SU-DHL-6 (cell line): ENCODE data around the gene PHLPP2.

Source experiments
- H2AFZ ChIP-seq: fragments of 200-600 bp; sonication (generic); 2 replicates; pipeline ENCODE4 v1.6.1; 2014; ENCODE audit warnings: low read depth, mild to moderate bottlenecking, moderate library complexity, mixed read lengths, antibody characterized with exemption, low read length; ENCODE audit not compliant: severe bottlenecking
- H3F3A ChIP-seq: fragments of 200-600 bp; shearing (Covaris generic); 2 replicates; pipeline ENCODE4 v1.6.0; 2016; ENCODE audit warnings: antibody characterized with exemption, mild to moderate bottlenecking; ENCODE audit not compliant: insufficient read depth
- H3K27ac ChIP-seq: fragments of 200-600 bp; sonication (generic); 2 replicates; pipeline ENCODE4 v1.5.1; 2016; ENCODE audit warnings: low read depth, mild to moderate bottlenecking, low read length, moderate library complexity, mixed read lengths
- H3K27me3 ChIP-seq: fragments of 200-600 bp; sonication (generic), shearing (Covaris generic); 2 replicates; pipeline ENCODE4 v1.6.0; 2014; ENCODE audit warnings: mild to moderate bottlenecking, low read length
- H3K36me3 ChIP-seq: fragments of 200-600 bp; sonication (generic); 2 replicates; pipeline ENCODE4 v1.6.1; 2014; ENCODE audit warnings: mild to moderate bottlenecking, low read length, mixed read lengths
- H3K4me2 ChIP-seq: fragments of 300-600, 200-600 bp; shearing (Covaris generic), sonication (generic); 2 replicates; pipeline ENCODE4 v1.6.0; 2014; ENCODE audit warnings: low read length, low read depth, mild to moderate bottlenecking; ENCODE audit not compliant: poor library complexity, severe bottlenecking
- H3K4me3 ChIP-seq: fragments of 200-600 bp; sonication (generic); 2 replicates; pipeline ENCODE4 v1.5.1; 2014; ENCODE audit warnings: antibody characterized with exemption, low read length, mild to moderate bottlenecking, mixed read lengths; ENCODE audit not compliant: insufficient read depth, poor library complexity, severe bottlenecking
- H3K79me2 ChIP-seq: fragments of 200-600 bp; sonication (generic); 2 replicates; pipeline ENCODE4 v1.6.1; 2014; ENCODE audit warnings: mild to moderate bottlenecking, low read length, moderate library complexity; ENCODE audit not compliant: insufficient read depth
- H3K9ac ChIP-seq: fragments of 200-600 bp; sonication (generic); 2 replicates; pipeline ENCODE4 v1.7.0; 2014; ENCODE audit warnings: mild to moderate bottlenecking, low read length
- H3K9me2 ChIP-seq: fragments of 200-600 bp; sonication (generic); replicated peaks from 2 replicates; pipeline ENCODE4 v1.6.1; 2014; ENCODE audit warnings: low read length; ENCODE audit not compliant: insufficient read depth
- H3K9me3 ChIP-seq: fragments of 200-600 bp; sonication (generic); 2 replicates; pipeline ENCODE4 v1.6.1; 2014; ENCODE audit warnings: low read length, mixed read lengths; ENCODE audit not compliant: insufficient read depth
- H4K20me1 ChIP-seq: fragments of 200-600 bp; sonication (generic); 2 replicates; pipeline ENCODE4 v1.6.1; 2014; ENCODE audit warnings: low read depth, mild to moderate bottlenecking, antibody characterized with exemption, low read length, moderate library complexity, mixed read lengths
- EZH2phosphoT487 ChIP-seq: fragments of 200-600 bp; sonication (generic), shearing (Covaris generic); conservative IDR thresholded peaks from 2 replicates; pipeline ENCODE4 v1.6.1; 2018; ENCODE audit warnings: mild to moderate bottlenecking, antibody characterized with exemption, low read length, moderate library complexity, mixed read lengths
- TF ChIP-seq, protein P1 (sequence below): fragments of 200-600 bp; sonication (generic); IDR thresholded peaks from one replicate; pipeline ENCODE4 v1.5.1; 2017; ENCODE audit warnings: antibody characterized with exemption, mild to moderate bottlenecking, low read length, moderate library complexity; ENCODE audit not compliant: insufficient read depth, poor library complexity, severe bottlenecking

PHLPP2 gene

DNA sequence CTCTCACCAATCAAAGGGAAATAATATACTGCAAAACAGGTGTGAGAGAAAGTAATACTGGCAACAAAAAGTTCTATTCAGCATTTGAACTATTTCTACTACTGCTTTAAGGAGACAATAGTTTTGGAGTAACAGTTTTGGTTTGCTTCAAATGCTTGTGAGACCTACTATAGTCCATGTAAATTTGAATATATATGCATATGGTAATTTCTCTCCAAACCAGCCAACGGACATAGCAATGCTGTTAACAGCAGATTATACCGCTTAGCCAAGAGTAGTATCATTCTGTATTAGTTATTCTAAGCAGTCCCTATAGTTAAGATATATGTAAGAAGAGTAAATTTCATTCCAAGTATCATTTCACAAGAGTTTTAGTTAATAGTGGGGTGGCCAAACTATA, 18.5 kb downstream of the PHLPP2 start:
- Histone ChIP-seq H3K9me2 (no peaks in the 10 kb centered on the region), H3F3A (peaks cover 7% of the 10 kb centered on the region; the same call in 1 of the 2 replicates), H3K36me3 (no peaks in the 10 kb centered on the region), H3K79me2 (no peaks in the 10 kb centered on the region), H3K4me2 (no peak overlapping the region), H3K27me3 (no peaks in the 10 kb centered on the region), H2AFZ (no peak overlapping the region), H3K9ac (no peak overlapping the region), H3K4me3 (no peak overlapping the region), H3K9me3 (no peaks in the 10 kb centered on the region), H3K27ac (no peak overlapping the region), H4K20me1 (no peaks in the 10 kb centered on the region)
- TF ChIP-seq, protein P1, sequence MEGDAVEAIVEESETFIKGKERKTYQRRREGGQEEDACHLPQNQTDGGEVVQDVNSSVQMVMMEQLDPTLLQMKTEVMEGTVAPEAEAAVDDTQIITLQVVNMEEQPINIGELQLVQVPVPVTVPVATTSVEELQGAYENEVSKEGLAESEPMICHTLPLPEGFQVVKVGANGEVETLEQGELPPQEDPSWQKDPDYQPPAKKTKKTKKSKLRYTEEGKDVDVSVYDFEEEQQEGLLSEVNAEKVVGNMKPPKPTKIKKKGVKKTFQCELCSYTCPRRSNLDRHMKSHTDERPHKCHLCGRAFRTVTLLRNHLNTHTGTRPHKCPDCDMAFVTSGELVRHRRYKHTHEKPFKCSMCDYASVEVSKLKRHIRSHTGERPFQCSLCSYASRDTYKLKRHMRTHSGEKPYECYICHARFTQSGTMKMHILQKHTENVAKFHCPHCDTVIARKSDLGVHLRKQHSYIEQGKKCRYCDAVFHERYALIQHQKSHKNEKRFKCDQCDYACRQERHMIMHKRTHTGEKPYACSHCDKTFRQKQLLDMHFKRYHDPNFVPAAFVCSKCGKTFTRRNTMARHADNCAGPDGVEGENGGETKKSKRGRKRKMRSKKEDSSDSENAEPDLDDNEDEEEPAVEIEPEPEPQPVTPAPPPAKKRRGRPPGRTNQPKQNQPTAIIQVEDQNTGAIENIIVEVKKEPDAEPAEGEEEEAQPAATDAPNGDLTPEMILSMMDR: no peak

DNA sequence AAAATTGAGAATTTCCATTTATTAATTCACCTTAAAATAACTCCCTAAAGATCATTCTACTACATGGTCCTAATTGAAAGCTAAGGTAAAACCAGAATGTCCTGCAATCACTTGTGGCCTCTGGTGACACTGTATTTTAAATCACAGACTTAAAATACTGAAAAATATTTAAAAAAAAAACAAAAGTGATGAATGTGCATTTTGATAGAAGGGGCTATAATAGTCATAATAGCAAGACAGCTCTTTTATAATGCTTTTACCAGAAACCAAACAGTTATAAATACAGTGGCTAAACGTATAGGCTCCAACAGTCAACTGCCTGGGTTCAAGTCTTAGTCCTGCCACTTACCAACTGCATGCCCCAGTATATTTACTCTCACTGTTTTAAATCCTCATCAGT, 21.2 kb downstream of the PHLPP2 start:
- Histone ChIP-seq H2AFZ (no peak overlapping the region), H3K4me2 (no peak overlapping the region), H3K27me3 (no peaks in the 10 kb centered on the region), H3K36me3 (no peaks in the 10 kb centered on the region), H4K20me1 (no peaks in the 10 kb centered on the region), H3F3A (peaks cover 7% of the 10 kb centered on the region; the same call in 1 of the 2 replicates), H3K79me2 (no peaks in the 10 kb centered on the region), H3K4me3 (no peak overlapping the region), H3K27ac (no peak overlapping the region), H3K9me3 (no peaks in the 10 kb centered on the region), H3K9me2 (no peaks in the 10 kb centered on the region), H3K9ac (no peak overlapping the region)
- TF ChIP-seq, protein P1: no peak
- TF ChIP-seq EZH2phosphoT487: no peak

DNA sequence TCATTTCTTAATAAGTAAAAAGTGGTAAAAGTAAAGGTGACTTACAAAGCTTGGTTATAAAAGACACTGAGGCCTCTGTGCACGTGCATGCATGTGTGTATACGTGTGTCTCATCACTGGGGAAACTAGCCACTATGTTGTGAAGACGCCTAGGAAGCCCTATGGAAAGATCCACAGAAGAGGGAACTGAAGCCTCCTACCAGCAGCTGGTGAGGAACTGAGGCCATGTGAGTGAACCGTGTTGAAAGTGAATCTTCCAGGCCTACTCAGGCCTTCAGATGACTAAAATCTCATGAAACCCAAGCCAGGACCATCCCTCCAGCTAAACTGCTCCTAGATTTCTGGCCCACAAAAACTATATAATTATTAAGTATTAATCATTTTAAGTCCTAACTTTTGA, 23.7 kb downstream of the PHLPP2 start:
- H3K9ac ChIP-seq: no peak overlapping the region
- no peaks in the 10 kb centered on the region for H3K79me2 ChIP-seq
- no peaks in the 10 kb centered on the region for H3F3A ChIP-seq
- no peak overlapping the region for H3K27ac ChIP-seq
- H4K20me1 ChIP-seq: no peaks in the 10 kb centered on the region
- H2AFZ ChIP-seq: no peak overlapping the region
- H3K9me3 ChIP-seq: no peaks in the 10 kb centered on the region
- no peak overlapping the region for H3K4me3 ChIP-seq
- no peak for TF ChIP-seq EZH2phosphoT487
- no peak overlapping the region for H3K4me2 ChIP-seq
- no peaks in the 10 kb centered on the region for H3K36me3 ChIP-seq
- H3K27me3 ChIP-seq: no peaks in the 10 kb centered on the region
- H3K9me2 ChIP-seq: no peaks in the 10 kb centered on the region

DNA sequence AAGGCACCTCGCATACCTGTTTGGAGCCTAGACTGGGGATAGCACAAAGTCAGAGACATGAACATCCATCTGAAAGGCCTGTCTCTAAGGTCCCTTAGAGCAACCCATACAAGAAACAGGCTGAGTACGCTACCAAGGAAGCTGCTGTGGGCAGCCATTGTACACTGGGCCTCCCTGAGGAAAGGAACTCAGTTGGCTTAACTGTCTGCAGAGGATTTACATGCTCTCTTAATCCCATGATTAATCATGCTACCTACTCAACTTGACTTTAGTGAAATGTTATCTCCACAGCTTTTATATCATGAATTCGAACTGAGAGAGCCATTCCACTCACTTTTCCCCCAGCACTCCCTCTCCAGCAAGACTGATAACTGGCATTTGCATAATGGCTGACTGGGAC, 26.0 kb downstream of the PHLPP2 start:
- no peaks in the 10 kb centered on the region for H3F3A ChIP-seq
- no peak overlapping the region for H2AFZ ChIP-seq
- no peaks in the 10 kb centered on the region for H3K9me2 ChIP-seq
- H3K4me3 ChIP-seq: no peak overlapping the region
- H3K9ac ChIP-seq: no peak overlapping the region
- no peaks in the 10 kb centered on the region for H3K36me3 ChIP-seq
- H3K79me2 ChIP-seq: no peaks in the 10 kb centered on the region
- H3K4me2 ChIP-seq: no peak overlapping the region
- no peaks in the 10 kb centered on the region for H3K9me3 ChIP-seq
- no peak overlapping the region for H3K27ac ChIP-seq
- H3K27me3 ChIP-seq: no peaks in the 10 kb centered on the region
- TF ChIP-seq, protein P1: no peak
- TF ChIP-seq EZH2phosphoT487: no peak
- no peaks in the 10 kb centered on the region for H4K20me1 ChIP-seq
